ENCODE data around the gene SPTB.

SPTB gene

GRCh38 chr14:64878837-64879634 is 671 bp downstream of the SPTB start:
- H3K4me3 ChIP-seq (ENCODE audit: low read length): no peak overlapping the region
- H3K9ac ChIP-seq (ENCODE audit: low read length): no peak overlapping the region

DNA sequence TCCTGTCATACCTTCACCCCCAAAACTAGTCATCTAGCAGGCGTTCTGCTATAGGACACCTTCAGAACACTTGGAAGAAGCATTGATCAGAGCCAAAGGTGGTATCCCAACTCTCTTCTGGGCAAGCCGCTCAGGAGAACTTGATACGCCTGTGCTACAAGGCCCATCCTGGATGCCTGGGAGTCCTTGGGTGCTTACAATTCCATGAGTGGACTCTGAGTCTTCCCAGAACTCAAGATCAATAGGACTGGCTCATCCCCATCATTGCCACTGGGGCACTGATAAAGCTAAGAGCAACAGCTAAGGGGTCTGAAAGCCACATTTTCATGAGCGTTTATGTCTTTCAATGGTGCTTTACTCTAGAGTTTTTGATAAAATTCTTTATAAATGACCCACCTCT is 1.9 kb downstream of the SPTB start:
- H3K4me3 ChIP-seq (ENCODE audit: low read length): no peak overlapping the region
- H3K27me3 ChIP-seq (ENCODE audit: control insufficient read depth, insufficient read depth, low read length): peaks cover 41% of the 10 kb centered on the region
- no peaks in the 10 kb centered on the region for H3K9me3 ChIP-seq (ENCODE audit: control insufficient read depth, low read length)
- no peak overlapping the region for H3K9ac ChIP-seq (ENCODE audit: low read length)
- no peaks in the 10 kb centered on the region for H3K36me3 ChIP-seq (ENCODE audit: control insufficient read depth, insufficient read depth, low read length)
- no peaks in the 10 kb centered on the region for H3K4me1 ChIP-seq (ENCODE audit: control insufficient read depth, insufficient read depth, low read length)

More at GRCh38 chr14:64878837-64879634, 671 bp downstream of the SPTB start:
- Histone ChIP-seq H3K27me3 (ENCODE audit: control insufficient read depth, insufficient read depth, low read length) (peaks cover 41% of the 10 kb centered on the region), H3K9me3 (ENCODE audit: control insufficient read depth, low read length) (no peaks in the 10 kb centered on the region), H3K36me3 (ENCODE audit: control insufficient read depth, insufficient read depth, low read length) (no peaks in the 10 kb centered on the region), H3K4me1 (ENCODE audit: control insufficient read depth, insufficient read depth, low read length) (no peaks in the 10 kb centered on the region)

GRCh38 chr14:64875350-64875749 is 4.4 kb downstream of the SPTB start:
- Histone ChIP-seq H3K36me3 (ENCODE audit: control insufficient read depth, insufficient read depth, low read length) (no peaks in the 10 kb centered on the region), H3K4me1 (ENCODE audit: control insufficient read depth, insufficient read depth, low read length) (no peaks in the 10 kb centered on the region)

GRCh38 chr14:64873506-64874219 is 6.0 kb downstream of the SPTB start:
- Histone ChIP-seq H3K4me3 (ENCODE audit: low read length) (no peak overlapping the region), H3K9me3 (ENCODE audit: control insufficient read depth, low read length) (no peaks in the 10 kb centered on the region), H3K36me3 (ENCODE audit: control insufficient read depth, insufficient read depth, low read length) (no peaks in the 10 kb centered on the region), H3K27me3 (ENCODE audit: control insufficient read depth, insufficient read depth, low read length) (peaks cover 15% of the 10 kb centered on the region), H3K9ac (ENCODE audit: low read length) (no peak overlapping the region), H3K4me1 (ENCODE audit: control insufficient read depth, insufficient read depth, low read length) (no peaks in the 10 kb centered on the region)

More at GRCh38 chr14:64875350-64875749, 4.4 kb downstream of the SPTB start:
- no peak overlapping the region for H3K9ac ChIP-seq (ENCODE audit: low read length)
- no peak overlapping the region for H3K4me3 ChIP-seq (ENCODE audit: low read length)
- peaks cover 25% of the 10 kb centered on the region for H3K27me3 ChIP-seq (ENCODE audit: control insufficient read depth, insufficient read depth, low read length)
- H3K9me3 ChIP-seq (ENCODE audit: control insufficient read depth, low read length): no peaks in the 10 kb centered on the region

DNA sequence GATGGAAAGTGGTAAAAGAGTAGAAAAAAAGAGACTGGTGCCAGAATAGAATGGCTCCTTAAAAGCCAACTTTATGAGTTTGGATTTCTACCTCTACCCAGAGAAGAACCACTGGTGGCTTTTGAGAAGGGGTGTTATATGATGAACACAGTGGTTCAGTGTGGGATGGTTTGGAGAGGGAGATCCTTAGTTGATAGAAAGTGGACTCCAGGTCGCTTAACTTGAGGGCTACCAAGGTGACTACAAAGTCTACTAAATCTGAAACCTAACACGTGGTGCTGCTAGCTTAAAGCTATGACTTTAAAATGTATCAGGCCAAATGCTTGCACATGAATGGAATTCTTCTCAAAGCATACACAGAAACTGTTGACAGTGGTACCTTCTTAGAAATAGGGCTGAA is 8.4 kb downstream of the SPTB start:
- Histone ChIP-seq H3K9ac (ENCODE audit: low read length) (no peak overlapping the region), H3K36me3 (ENCODE audit: control insufficient read depth, insufficient read depth, low read length) (no peaks in the 10 kb centered on the region), H3K27me3 (ENCODE audit: control insufficient read depth, insufficient read depth, low read length) (peaks cover 8% of the 10 kb centered on the region), H3K4me3 (ENCODE audit: low read length) (no peak overlapping the region), H3K9me3 (ENCODE audit: control insufficient read depth, low read length) (no peaks in the 10 kb centered on the region), H3K4me1 (ENCODE audit: control insufficient read depth, insufficient read depth, low read length) (no peaks in the 10 kb centered on the region)

- no peaks in the 10 kb centered on the region for H3K9me3 ChIP-seq (ENCODE audit: control insufficient read depth, low read length)
- no peaks in the 10 kb centered on the region for H3K4me1 ChIP-seq (ENCODE audit: control insufficient read depth, insufficient read depth, low read length)
- H3K4me3 ChIP-seq (ENCODE audit: low read length): no peak overlapping the region
- H3K9ac ChIP-seq (ENCODE audit: low read length): no peak overlapping the region
- no peaks in the 10 kb centered on the region for H3K36me3 ChIP-seq (ENCODE audit: control insufficient read depth, insufficient read depth, low read length)
- H3K27me3 ChIP-seq (ENCODE audit: control insufficient read depth, insufficient read depth, low read length): peaks cover 8% of the 10 kb centered on the region
Observed at GRCh38 chr14:64870160-64870559, 9.5 kb downstream of the SPTB start.

DNA sequence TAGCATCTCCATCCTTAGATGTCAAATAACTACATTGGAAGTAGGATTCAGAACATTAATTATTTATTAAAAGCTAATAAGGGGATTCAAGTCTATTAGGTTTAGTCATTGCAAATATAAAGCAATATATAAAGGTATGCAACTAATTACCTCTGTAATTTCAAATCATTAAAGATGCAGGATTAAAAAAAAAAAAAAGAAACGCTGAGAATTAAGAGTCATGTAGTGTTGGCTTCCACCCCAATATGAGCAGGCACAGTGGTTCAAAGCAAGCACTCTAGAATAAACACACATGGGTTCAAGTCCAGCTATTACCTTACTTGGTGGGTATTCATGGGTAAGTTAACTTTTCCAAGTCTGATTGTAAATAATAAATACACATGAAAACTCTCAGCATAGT is 10.9 kb downstream of the SPTB start:
- Histone ChIP-seq H3K9me3 (ENCODE audit: control insufficient read depth, low read length) (no peaks in the 10 kb centered on the region), H3K4me1 (ENCODE audit: control insufficient read depth, insufficient read depth, low read length) (no peaks in the 10 kb centered on the region), H3K36me3 (ENCODE audit: control insufficient read depth, insufficient read depth, low read length) (no peaks in the 10 kb centered on the region), H3K9ac (ENCODE audit: low read length) (no peak overlapping the region), H3K4me3 (ENCODE audit: low read length) (no peak overlapping the region), H3K27me3 (ENCODE audit: control insufficient read depth, insufficient read depth, low read length) (peaks cover 8% of the 10 kb centered on the region)

DNA sequence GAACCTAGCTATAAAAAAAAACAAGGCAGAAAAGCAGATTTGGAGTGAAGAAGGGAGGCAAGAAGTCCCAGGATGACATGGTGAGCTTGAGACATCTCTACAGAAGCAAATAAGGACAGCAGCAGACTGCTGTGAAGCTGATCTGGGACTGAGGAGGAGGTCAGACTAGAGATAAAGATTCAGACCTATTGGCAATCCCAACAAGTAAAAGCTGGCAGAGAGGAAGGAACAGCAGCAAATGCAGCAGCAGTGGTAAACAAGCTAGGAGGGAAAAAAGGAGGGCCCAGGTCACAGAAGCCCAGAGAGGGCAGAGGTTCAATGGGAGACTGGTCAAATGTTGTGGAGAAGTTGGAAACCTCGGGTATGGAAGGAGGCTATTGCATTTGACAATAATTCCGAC is 11.3 kb downstream of the SPTB start:
- H3K27me3 ChIP-seq (ENCODE audit: control insufficient read depth, insufficient read depth, low read length): peaks cover 8% of the 10 kb centered on the region
- no peak overlapping the region for H3K4me3 ChIP-seq (ENCODE audit: low read length)
- no peaks in the 10 kb centered on the region for H3K36me3 ChIP-seq (ENCODE audit: control insufficient read depth, insufficient read depth, low read length)
- H3K9me3 ChIP-seq (ENCODE audit: control insufficient read depth, low read length): no peaks in the 10 kb centered on the region
- H3K9ac ChIP-seq (ENCODE audit: low read length): no peak overlapping the region
- H3K4me1 ChIP-seq (ENCODE audit: control insufficient read depth, insufficient read depth, low read length): no peaks in the 10 kb centered on the region

DNA sequence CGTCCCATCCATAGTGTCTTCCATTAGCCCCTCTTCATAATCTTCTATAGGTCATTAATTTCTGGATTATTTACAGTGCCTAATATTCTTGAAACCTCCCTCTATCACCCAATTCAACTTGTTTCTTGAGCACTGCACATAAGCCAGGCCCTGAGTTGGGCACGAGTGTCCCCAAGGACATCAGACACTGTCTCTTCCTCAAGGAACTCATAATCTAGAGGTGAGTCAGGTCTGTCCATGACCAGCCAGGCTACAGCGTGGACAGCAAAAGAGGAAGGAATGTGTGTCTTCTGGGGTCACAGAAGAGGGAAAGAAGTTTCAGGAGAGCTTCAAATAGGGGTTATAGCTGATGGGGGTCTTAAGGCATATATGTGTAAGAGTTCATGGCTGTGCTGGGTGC is 12.5 kb downstream of the SPTB start:
- Histone ChIP-seq H3K27me3 (ENCODE audit: control insufficient read depth, insufficient read depth, low read length) (peaks cover 5% of the 10 kb centered on the region), H3K4me1 (ENCODE audit: control insufficient read depth, insufficient read depth, low read length) (no peaks in the 10 kb centered on the region), H3K9me3 (ENCODE audit: control insufficient read depth, low read length) (no peaks in the 10 kb centered on the region), H3K9ac (ENCODE audit: low read length) (no peak overlapping the region), H3K4me3 (ENCODE audit: low read length) (no peak overlapping the region), H3K36me3 (ENCODE audit: control insufficient read depth, insufficient read depth, low read length) (no peaks in the 10 kb centered on the region)

GRCh38 chr14:64865992-64866391 is 13.7 kb downstream of the SPTB start:
- peaks cover 5% of the 10 kb centered on the region for H3K27me3 ChIP-seq (ENCODE audit: control insufficient read depth, insufficient read depth, low read length)
- no peak overlapping the region for H3K4me3 ChIP-seq (ENCODE audit: low read length)
- no peaks in the 10 kb centered on the region for H3K36me3 ChIP-seq (ENCODE audit: control insufficient read depth, insufficient read depth, low read length)
- H3K9me3 ChIP-seq (ENCODE audit: control insufficient read depth, low read length): no peaks in the 10 kb centered on the region
- H3K9ac ChIP-seq (ENCODE audit: low read length): no peak overlapping the region
- no peaks in the 10 kb centered on the region for H3K4me1 ChIP-seq (ENCODE audit: control insufficient read depth, insufficient read depth, low read length)

DNA sequence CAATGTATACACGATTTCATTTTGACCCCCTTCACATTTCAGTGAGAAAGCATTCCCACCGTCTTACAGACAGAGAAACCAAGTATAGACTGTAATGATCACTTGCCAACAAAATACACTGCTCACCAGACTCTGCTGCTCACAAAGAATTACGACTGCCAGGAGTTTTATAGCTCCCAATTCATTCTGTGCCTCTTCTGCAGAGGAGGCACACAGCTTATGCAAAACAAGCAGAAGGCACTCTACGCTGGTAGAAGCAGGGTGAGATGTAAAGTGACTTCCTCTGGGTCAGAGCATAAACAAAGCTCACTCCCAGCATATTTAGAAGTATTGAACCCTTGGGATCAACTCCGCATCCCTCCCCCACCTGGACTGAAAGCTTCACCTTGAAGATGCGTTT is 14.6 kb downstream of the SPTB start:
- Histone ChIP-seq H3K27me3 (ENCODE audit: control insufficient read depth, insufficient read depth, low read length) (peaks cover 8% of the 10 kb centered on the region), H3K4me1 (ENCODE audit: control insufficient read depth, insufficient read depth, low read length) (no peaks in the 10 kb centered on the region), H3K9me3 (ENCODE audit: control insufficient read depth, low read length) (no peaks in the 10 kb centered on the region), H3K9ac (ENCODE audit: low read length) (no peak overlapping the region), H3K4me3 (ENCODE audit: low read length) (no peak overlapping the region), H3K36me3 (ENCODE audit: control insufficient read depth, insufficient read depth, low read length) (no peaks in the 10 kb centered on the region)

DNA sequence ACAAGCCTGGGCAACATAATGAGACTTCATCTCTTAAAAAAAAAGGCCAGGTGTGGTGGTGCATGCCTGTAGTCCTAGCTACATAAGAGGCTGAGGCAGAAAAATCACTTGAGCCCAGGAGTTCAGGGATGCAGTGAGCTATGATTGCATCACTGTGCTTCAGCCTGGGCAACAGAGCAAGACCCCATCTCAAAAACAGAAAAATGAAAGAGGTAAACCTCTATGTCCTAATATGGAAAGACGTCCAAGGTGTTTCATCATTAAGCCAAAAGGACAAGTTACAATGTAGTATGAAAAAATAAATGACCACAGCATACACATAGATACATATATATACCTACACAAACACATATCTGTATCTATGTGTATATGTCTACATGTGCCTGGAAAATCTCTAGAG is 15.4 kb downstream of the SPTB start:
- H3K4me1 ChIP-seq (ENCODE audit: control insufficient read depth, insufficient read depth, low read length): no peaks in the 10 kb centered on the region

More for the DNA sequence above, 15.4 kb downstream of the SPTB start:
- Histone ChIP-seq H3K9ac (ENCODE audit: low read length) (no peak overlapping the region), H3K9me3 (ENCODE audit: control insufficient read depth, low read length) (no peaks in the 10 kb centered on the region), H3K4me3 (ENCODE audit: low read length) (no peak overlapping the region), H3K36me3 (ENCODE audit: control insufficient read depth, insufficient read depth, low read length) (no peaks in the 10 kb centered on the region), H3K27me3 (ENCODE audit: control insufficient read depth, insufficient read depth, low read length) (peaks cover 9% of the 10 kb centered on the region)
